Stimulated activated CD8-positive, alpha-beta memory T cell treated with anti-CD3 and anti-CD28 coated beads, Interleukin-7, amount 100 ng/mL, for 48 hours (primary cell): ENCODE measurements around the gene TNS4.
A peak's percentile ranks its signal among the peaks of the same experiment; 100 is the strongest.

Source experiments
- DNase-seq, 2 donors: peaks; one replicate each; pipeline ENCODE4 v3.0.0-alpha.2; 2020; ENCODE audit warnings: low read depth in 1 of 2; ENCODE audit errors: extremely low read depth in 1 of 2

The TNS4 gene

GRCh38 chr17:40443196-40443987 lies 58.0 kb downstream of the TNS4 start, which contains the start of gene IGFBP4:
TSS of gene IGFBP4 (plus strand) at chr17:40443450. CDS start at chr17:40443736, 286 bp downstream.
- DNase-seq: peak; percentile 43 to 51

- DNase-seq: no peak
Measured at GRCh38 chr17:40442392-40443195, 58.8 kb downstream of the TNS4 start.

GRCh38 chr17:40440166-40440565 lies 61.3 kb downstream of the TNS4 start:
- no peak for DNase-seq

DNA sequence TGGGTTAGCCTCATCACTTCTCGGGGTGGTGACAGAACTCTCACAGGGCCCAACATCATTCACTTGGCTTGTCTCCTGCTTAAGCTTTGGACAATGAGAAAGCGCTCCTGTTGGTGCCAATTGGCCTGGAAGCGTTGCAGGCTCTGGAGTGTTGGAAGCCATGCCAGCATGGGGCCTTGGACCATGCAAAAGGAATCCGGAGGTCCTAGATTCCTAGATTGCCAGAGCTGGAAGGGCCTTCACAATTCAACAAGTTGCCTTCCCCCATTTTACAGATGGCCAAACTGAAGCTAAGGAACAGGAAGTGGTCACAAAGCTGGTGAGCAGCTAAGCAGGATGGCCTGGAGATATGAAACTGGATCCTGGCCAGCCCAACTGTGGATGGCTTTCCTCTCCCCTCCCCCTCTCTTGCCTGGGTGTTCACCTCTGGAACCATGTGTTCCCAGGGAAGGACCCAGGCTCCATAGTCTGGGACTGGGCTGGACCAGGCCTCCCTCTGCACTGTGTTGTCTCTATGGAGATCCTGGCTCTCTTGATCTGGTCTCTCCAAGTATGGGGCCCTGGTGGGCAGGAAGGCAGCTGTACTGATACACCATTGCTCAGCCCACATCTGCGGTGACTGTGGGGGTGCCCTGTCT lies 64.2 kb downstream of the TNS4 start:
- DNase-seq: no peak

GRCh38 chr17:40436636-40437035 lies 64.8 kb downstream of the TNS4 start:
- DNase-seq: no peak

DNA sequence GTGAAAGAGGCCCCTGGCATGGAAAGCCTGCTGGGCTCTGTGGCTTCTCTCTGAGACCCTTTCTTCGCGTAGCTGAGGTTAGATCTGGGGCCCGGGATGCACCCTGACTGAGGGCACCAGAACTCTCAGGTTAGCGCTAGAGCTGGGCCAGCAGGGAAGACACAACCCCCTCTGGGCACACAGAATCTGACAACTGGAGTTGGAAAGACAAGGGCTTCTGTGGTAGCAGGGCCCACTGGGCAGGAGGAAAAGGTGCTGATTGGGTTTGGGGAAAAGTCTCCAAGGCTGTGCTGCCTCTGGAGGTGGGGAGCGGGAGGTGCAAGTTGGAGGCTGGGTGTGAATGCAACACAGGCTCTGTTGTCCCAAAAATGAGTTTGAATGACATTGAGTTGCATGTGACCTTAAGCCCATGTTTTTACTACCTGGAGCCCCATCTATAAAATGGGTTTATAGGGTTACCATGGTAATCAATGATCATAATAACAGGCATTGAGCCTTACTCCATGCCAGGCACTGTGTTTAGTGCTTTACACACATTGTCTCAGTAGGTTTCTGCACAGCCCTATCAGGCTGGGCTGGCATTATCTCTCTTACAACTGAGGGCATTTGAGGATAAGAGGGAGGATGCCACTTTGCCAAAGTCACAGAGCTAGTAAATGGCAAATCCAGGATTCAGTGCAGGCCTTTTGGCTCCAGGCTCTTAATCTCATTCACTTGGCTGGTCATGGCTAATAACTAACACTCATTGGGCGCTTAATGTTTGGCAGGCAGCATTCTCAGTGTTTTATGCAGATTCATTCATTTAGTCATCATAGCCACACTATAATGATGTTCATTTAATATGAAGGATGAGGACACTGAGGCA lies 67.6 kb downstream of the TNS4 start:
- DNase-seq: no peak

- no peak for DNase-seq
Measured at GRCh38 chr17:40432864-40433528, 68.4 kb downstream of the TNS4 start.

DNA sequence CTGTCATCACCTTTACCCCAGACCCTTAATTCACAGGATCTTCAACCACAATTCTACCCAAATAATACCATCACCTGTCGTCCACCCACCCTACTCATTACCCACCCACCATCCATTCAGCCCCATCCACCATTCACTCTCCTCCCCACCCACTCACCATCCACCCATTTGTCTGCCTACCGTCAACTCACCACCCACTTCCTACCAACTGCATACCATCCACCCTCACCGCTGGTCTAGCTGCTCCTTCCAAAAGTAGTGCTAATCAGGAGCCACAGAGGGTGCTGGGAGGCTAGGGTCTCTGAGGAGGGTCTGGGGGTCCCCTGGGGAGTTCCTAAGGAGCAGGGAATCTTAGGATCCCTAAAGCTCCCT lies 70.2 kb downstream of the TNS4 start:
- DNase-seq: no peak

DNA sequence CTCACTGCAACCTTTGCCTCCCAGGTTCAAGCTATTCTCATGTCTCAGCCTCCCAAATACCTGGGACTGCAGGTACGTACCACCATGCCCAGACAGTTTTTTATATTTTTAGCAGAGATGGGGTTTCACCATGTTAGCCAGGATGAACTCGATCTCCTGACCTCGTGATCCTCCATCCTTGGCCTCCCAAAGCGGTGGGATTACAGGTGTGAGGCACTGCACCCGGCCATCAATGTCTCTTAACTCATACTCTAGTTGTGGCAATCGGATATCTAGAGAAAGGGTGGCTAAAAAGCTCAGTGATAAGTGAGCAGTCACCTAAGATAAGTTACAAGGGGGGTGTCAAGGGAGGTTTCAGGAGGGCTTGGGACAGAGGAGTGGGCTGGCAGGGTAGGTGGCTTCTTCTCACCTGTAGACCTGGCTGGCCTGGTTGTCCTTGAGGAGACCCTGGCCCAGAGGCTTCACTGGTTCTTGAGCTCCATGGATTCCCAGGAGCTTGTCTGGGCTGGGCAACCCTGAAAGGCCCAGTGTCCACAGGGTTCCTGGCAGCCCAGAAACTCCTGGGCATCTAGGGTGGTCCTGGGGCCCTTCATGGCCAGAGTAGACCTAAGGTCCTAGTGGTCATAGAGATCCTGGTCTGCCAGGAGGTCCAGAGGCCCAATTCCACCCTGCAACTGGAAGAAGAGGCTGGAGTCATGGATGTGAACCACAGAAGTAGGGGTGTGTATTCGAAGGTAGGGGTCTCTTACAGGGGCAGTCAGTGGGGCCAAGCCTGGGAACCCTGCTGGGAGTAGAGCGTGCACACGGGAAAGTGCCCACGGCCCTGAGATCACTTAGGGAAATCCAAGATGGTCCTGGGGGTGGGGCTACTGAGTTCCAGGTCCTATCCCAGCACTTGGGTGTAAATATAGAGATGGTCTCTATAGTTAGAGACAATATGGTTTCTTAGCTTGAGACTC lies 70.9 kb downstream of the TNS4 start:
- no peak for DNase-seq

DNA sequence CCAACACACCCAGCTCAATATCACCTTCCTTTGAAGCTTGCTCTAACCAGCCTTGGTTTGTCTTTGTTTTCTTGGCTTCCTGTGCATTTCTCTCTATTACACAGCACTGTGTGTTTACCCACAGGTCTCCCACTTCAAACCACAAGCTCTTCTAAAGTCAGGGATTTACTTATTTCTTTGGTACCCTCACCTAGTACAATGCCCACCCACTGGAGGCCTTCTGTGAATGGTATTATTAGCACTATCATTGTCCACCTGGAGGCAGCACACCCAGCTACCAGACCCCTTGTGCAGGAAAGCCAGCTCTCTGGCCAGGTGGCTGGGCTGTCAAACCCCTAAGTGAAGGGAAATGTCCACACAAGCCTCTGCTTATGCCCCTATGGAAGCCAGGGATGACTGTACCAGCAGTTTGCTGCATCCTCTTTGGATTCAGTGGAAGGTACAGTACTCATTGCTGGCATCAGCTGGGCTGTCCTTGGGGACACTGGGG lies 74.4 kb downstream of the TNS4 start:
- DNase-seq: no peak
